ENCODE data around the gene CDHR3.

DNA sequence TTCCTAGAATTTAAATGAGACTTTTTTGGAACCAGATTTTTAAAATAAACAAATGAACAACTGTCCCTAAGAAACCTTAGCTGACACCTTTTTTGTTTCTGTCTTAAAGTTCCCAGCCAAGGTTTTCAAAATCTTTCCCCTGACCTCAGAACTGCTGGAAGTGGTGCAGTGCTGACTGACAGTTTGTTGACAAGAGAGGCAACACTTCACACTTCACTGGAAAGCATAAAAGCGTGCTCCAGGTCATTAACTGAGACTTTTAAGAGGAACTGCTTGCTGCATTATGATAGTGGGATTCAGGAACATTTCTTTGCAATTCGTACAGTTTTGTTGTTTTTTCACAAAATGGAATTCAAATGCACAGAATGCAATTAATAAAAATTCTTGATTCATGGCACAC, 112.9 kb downstream of the CDHR3 start:
- TF ChIP-seq, protein P1, sequence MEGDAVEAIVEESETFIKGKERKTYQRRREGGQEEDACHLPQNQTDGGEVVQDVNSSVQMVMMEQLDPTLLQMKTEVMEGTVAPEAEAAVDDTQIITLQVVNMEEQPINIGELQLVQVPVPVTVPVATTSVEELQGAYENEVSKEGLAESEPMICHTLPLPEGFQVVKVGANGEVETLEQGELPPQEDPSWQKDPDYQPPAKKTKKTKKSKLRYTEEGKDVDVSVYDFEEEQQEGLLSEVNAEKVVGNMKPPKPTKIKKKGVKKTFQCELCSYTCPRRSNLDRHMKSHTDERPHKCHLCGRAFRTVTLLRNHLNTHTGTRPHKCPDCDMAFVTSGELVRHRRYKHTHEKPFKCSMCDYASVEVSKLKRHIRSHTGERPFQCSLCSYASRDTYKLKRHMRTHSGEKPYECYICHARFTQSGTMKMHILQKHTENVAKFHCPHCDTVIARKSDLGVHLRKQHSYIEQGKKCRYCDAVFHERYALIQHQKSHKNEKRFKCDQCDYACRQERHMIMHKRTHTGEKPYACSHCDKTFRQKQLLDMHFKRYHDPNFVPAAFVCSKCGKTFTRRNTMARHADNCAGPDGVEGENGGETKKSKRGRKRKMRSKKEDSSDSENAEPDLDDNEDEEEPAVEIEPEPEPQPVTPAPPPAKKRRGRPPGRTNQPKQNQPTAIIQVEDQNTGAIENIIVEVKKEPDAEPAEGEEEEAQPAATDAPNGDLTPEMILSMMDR (IDR thresholded peaks at IDR 0.05): no peak
- no peak for TF ChIP-seq POLR2A (IDR thresholded peaks at IDR 0.05)
